SJSA1 (cell line): ENCODE measurements around the gene BANP. TPM values are rescaled to one million over a fixed set of nuclear protein-coding genes. Genes with fewer than 3 reads are reported as not detected.
"Not testable (repeated sequence)": the region's sequence is repeated elsewhere in the genome, so short reads cannot be mapped to it uniquely, and the experiment has no call there.

Experiments used
- DNase-seq, 2 experiments: peaks; one replicate each; pipeline ENCODE4 v3.0.0-alpha.2; 2015 to 2020; ENCODE audit warnings: low spot score in 2 of 2, low read depth in 1 of 2
- H3K27ac ChIP-seq: fragments of 250-450 bp; sonication (Bioruptor Pico); 2 replicates; pipeline ENCODE4 v1.5.1; 2020; ENCODE audit warnings: mild to moderate bottlenecking, moderate library complexity
- H3K27me3 ChIP-seq: fragments of 250-450 bp; sonication (Bioruptor Pico); replicated peaks from 2 replicates; pipeline ENCODE4 v1.5.1; 2020; ENCODE audit warnings: mild to moderate bottlenecking, moderate library complexity
- H3K36me3 ChIP-seq: fragments of 250-450 bp; sonication (Bioruptor Pico); 2 replicates; pipeline ENCODE4 v1.5.1; 2020; ENCODE audit warnings: mild to moderate bottlenecking
- H3K4me1 ChIP-seq: fragments of 250-450 bp; sonication (Bioruptor Pico); replicated peaks from 2 replicates; pipeline ENCODE4 v1.6.1; 2021; ENCODE audit warnings: mild to moderate bottlenecking
- H3K4me3 ChIP-seq: fragments of 250-450 bp; sonication (Bioruptor Pico); 2 replicates; pipeline ENCODE4 v1.5.1; 2020; ENCODE audit warnings: mild to moderate bottlenecking
- H3K9me3 ChIP-seq: fragments of 250-450 bp; sonication (Bioruptor Pico); replicated peaks from 2 replicates; pipeline ENCODE4 v1.5.1; 2020; ENCODE audit warnings: mild to moderate bottlenecking
- total RNA-seq: library from RNA; depleted of rRNA; stranded (reverse); fragments of >200 nt; shearing (Covaris generic); gene quantifications from 2 replicates; pipeline ENCODE4 v1.2.3, GENCODE V29; 2014; rRNA removed

The BANP gene
- total RNA-seq, 1 experiment from 2014 or later: 21.7 TPM

DNA sequence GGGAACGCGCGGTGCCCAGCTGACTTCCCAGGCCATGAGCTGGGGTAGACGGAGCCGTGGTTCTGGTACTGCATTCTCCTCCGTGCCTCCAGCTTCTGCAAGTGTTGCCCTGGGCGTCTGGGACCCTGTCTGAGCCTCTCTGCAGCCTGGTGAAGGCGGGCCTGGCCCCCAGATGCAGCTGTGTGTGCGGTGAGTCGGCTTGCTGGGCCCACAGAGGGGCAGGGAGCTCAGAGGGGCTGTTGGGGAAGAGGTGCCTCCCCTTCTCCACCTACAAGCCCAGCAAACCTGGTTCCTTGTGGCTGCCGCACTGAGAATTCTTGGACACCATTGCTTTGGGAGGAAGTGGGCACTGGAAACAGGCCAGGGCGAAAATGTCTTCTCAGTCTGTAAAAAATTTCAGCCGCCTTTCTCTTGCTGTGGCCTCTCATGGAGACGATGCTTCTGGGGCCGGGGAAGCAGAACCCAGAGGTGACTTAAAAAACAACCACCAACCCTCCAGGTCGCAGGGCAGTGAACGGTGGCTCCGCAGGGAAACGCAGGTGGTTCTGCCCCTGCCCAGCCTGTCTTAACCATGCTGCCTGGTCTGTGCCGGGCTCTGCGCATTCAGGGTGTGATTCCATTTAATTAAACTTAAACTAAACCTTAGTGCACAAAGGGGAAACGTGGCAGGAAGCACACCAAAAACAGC, 163.5 kb downstream of the BANP start:
- H3K27me3 ChIP-seq, H3K27ac ChIP-seq, H3K36me3 ChIP-seq, H3K9me3 ChIP-seq, H3K4me3 ChIP-seq, DNase-seq: not testable (repeated sequence)
- peaks cover 33% of the 10 kb centered on the region for H3K4me1 ChIP-seq

DNA sequence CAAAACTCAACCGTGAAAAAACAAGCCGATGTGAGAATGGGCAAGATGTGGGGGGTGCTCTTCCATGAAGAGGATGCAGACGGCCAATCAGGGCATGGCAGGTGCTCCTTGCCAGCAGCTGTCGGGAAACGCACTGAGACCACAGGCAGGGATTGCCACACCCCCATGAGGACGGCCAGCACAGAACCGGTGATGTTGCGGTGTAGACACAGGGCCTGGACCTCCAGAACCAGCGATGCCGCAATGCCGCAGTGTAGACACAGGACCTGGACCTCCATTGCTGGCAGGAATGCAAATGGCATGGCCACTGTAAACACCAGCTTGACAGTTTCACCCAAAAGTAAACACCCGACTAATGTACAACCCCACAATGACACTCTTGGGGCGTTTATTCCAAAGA, 164.9 kb downstream of the BANP start:
- Histone ChIP-seq H3K4me3 (no peak overlapping the region), H3K27ac (no peak overlapping the region; the same call in 1 of the 2 replicates), H3K4me1 (peaks cover 38% of the 10 kb centered on the region), H3K36me3 (no peaks in the 10 kb centered on the region), H3K9me3 (no peaks in the 10 kb centered on the region), H3K27me3 (no peaks in the 10 kb centered on the region)
- peak in 1 of 2 experiments; percentile 87 for DNase-seq

DNA sequence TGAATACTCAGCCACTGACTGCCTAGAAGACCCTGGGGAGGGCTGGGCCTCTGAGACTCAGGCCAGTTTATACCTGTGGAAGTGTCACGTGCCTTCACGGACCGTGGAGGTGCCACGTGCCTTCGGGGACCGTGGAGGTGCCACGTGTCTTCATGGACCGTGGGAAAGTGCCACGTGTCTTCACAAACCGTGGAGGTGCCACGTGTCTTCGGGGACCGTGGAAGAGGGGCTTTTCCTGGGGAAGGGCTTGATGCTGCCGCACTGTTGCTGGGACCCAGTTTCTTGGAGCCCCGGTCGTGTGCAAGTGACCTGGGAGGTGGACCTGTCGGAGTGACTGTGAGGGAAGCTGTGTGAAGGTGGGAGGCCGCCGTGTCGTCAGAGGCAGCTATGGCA, 166.2 kb downstream of the BANP start:
- Histone ChIP-seq H3K4me3 (no peak overlapping the region), H3K9me3 (no peaks in the 10 kb centered on the region), H3K4me1 (peaks cover 38% of the 10 kb centered on the region), H3K27me3 (no peaks in the 10 kb centered on the region), H3K36me3 (no peaks in the 10 kb centered on the region), H3K27ac (no peak overlapping the region)
- DNase-seq: no peak

DNA sequence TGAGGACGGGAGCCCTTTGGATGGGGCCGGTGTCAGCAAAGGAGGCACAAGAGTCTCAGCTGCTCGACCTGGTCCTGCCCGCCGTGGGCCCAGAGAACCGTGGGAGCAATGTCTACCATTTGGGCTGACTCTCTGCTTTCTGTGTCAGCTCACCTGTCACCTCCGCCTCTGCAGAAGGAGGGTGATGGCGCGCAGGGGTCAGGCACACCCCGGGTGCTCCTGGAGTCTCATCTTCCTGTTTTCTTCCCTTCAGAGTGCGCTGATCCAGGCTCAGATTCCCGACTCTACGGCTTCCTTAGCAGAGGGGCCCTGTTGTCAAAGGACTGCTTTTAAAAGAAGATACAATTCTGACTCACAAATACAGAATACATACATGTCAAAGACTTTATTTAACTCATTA, 167.1 kb downstream of the BANP start:
- Histone ChIP-seq H3K27me3 (no peaks in the 10 kb centered on the region), H3K36me3 (no peaks in the 10 kb centered on the region), H3K27ac (peak overlapping the region; percentile 96), H3K4me1 (peaks cover 38% of the 10 kb centered on the region), H3K4me3 (no peak overlapping the region), H3K9me3 (no peaks in the 10 kb centered on the region)
- no peak for DNase-seq

DNA sequence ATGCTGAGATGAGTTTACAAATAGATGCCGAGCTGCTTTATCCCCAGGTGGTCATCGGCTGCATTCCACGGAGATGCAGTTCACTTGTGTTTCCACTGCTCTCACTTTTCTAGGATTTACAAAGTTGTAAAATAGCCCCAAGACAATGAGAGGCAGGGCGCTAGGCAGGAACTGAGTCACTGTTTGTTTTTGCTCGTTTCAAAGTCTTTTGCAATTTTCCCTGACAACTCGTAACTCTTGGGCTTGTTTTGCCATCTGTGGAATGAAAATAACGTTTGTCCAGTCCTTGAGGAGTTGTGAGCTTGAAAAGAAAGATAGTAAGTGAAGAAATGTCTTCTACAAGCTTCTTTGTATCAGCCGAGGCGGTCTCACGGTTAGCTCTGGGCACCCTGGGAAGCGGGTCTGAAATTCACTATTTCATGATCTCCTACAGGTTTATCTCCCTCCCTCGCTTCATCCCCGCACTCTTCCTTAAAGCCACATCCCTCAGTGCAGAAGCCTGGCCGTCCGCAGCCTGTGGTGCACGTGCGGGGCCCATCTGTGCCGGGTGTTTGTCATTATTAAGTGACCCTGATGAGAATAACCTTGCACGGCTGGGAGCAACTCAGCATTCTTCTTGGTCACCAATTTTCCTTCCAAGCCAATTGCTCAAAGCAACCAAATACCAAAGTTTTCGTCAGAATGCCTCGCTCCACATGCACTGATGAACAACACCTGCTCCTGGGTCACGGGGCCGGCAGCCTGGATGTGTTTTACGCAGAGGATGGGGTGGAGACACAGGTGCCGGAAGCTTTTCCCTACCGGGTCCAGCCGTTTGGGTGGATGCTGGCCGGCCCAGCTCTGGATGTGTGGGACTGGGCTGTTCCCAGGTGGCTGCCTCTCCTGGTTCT, 167.9 kb downstream of the BANP start:
- DNase-seq: peak; percentile 91 to 96
- not testable (repeated sequence) for H3K9me3 ChIP-seq, H3K27me3 ChIP-seq, H3K4me3 ChIP-seq, H3K36me3 ChIP-seq
- peaks cover 38% of the 10 kb centered on the region for H3K4me1 ChIP-seq
- peak overlapping the region; percentile 96 for H3K27ac ChIP-seq

DNA sequence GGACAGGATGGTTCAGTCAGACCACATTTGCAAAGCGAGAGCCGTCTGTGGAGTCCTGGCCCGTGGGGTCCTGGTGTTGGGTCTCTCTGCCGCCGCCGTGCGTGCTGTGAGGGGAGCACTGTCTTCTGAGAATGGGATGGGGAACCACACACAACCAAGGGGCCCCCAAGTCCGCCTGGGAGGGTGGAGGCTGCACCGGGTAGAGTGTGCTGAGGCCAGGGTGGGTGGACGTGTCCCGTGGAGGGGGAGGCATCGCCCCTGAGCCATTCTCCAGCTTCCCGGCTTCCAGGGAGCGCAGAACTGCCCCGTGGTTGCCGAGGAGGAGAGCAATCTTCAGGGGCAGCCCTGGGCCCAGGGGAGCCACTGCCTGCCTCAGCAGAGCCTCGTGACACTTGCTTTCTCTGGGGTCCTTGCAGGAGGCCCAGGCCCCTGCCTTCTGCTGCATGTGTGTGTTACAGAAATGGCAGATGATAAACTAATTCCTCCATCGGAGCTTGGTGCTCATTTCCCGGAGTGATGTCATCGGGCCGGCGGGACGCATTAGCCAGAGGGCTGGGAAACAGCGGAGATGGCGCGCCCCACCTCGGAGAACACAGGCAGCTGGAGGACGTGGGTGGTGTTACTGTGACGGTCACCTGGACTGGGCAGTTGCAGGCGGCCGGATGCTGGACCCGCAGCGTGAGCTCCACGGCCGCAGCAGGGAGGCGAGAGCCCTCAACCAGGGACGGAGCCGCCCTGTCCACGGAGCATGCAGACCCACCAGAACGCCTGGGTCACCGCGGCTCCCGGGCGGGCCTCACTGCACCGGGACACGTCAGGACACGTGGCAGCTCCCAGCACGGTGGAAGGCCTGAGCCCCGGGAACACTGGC, 168.9 kb downstream of the BANP start:
- H3K36me3 ChIP-seq, H3K27me3 ChIP-seq, H3K9me3 ChIP-seq, H3K4me3 ChIP-seq, DNase-seq: not testable (repeated sequence)
- H3K4me1 ChIP-seq: peaks cover 38% of the 10 kb centered on the region
- peak overlapping the region; percentile 96 for H3K27ac ChIP-seq

DNA sequence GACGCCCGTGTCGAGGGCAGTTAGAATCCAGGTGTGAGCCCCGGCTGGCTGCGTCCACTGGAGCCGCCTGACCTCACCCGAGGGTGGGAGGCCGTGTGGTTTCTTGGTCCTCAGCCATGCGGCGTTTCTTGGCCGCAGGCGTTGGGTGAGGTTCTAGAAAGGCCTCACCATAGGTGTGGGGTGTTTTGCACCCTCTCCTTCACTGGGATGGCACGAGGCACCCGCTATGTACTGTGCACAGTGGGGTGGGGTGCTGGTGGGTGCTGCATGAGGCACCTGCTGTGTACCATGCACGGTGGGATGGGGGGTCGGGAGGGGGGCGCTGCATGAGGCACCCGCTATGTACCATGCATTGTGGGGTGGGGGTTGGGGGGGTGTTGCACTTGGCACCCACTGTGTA, 169.6 kb downstream of the BANP start:
- no peak for DNase-seq
- Histone ChIP-seq H3K36me3 (no peaks in the 10 kb centered on the region), H3K4me3 (no peak overlapping the region), H3K27ac (no peak overlapping the region), H3K4me1 (peaks cover 37% of the 10 kb centered on the region), H3K9me3 (no peaks in the 10 kb centered on the region), H3K27me3 (no peaks in the 10 kb centered on the region)

DNA sequence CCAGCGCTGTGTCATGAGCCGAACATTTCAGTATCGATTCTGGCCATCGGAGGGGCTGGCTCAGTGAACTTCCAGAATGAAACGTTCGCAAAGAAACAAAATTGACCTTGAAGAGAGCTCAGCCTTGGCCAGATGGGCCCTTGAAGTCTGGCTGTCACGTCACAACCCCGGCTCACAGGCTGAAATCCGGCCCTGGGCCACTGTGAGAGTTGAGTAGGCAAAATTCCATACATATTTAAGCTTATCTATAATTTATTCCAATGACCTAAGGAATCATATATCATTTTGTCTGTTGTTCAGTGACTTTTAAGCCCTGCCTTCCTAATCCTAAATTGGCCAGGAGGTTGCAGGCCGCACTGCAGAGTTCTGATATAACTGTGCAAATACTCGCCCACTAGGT, 170.2 kb downstream of the BANP start:
- DNase-seq, H3K4me3 ChIP-seq, H3K27ac ChIP-seq, H3K36me3 ChIP-seq, H3K9me3 ChIP-seq, H3K27me3 ChIP-seq: not testable (repeated sequence)
- peaks cover 31% of the 10 kb centered on the region for H3K4me1 ChIP-seq

DNA sequence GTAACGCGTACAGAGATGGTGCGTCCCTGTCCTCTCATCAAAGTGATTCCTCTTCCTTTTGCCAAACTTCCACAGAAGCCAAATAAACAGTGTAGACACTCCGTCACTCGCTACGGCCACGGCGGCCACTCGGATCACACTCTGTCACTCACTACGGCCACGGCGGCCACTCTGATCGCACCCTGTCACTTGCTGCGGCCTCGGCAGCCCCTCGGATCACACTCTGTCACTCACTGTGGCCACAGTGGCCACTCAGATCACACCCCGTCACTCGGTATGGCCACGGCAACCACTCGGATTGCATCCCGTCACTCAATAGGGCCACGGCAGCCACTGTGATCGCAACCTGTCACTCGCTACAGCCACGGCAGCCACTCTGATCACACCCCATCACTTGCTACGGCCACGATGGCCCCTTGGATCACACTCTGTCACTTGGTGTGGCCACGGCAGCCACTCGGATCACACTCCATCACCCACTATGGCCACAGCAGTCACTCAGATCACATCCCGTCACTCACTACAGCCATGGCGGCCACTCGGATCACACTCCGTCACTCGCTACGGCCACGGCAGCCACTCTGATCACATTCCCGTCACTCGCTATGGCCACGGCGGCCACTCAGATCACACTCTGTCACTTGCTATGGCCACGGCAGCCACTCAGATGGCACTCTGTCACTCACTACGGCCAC, 170.8 kb downstream of the BANP start:
- no peak for DNase-seq
- Histone ChIP-seq H3K4me3 (no peak overlapping the region), H3K36me3 (no peaks in the 10 kb centered on the region), H3K9me3 (no peaks in the 10 kb centered on the region), H3K4me1 (peaks cover 27% of the 10 kb centered on the region), H3K27ac (no peak overlapping the region), H3K27me3 (no peaks in the 10 kb centered on the region)

Other genes starting within 250 kb of the BANP start
- 19.5 and 21.2 TPM in 2 replicates for gene KLHDC4, start 185.4 kb upstream of the BANP start, total RNA-seq
- gene SLC7A5, start 81.9 kb upstream of the BANP start, total RNA-seq: 187 and 238 TPM in 2 replicates
- not detected in 2 replicates for gene CA5A, start 14.9 kb upstream of the BANP start, total RNA-seq